ENCODE measurements around the gene S100A2. TPM values are rescaled to one million over a fixed set of nuclear protein-coding genes. Genes with fewer than 3 reads are reported as not detected.
"Not testable (repeated sequence)": the region's sequence is repeated elsewhere in the genome, so short reads cannot be mapped to it uniquely, and the experiment has no call there.

The S100A2 gene
- total and polyA plus RNA-seq, 2 experiments from 2014 or later: 0.66 to 0.89 TPM

DNA sequence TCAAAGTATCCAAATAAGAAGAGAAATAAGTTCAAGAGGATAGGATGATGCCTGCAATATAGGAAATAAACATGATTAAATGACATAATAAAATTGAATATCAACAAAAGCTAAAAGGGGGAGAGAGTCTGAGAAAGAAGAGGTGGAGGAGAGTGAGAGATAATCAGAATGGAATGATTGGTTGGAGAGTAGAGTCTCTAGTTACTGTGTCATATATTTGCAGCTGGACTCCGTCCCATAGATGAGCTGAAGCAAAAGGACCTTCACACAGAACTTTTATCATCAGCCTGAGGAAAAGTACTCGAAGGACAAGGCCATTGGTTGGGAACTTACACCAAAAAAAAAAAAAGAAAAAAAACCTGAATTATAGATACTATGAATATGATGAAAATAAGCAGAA is 22.8 kb upstream of the S100A2 start:
- Histone ChIP-seq H4K20me1 (replicated peaks; ENCODE audit: insufficient read depth) (no peaks in the 10 kb centered on the region), H2AFZ (0 out of 2 replicates have a peak overlapping the region, but pooled peaks have one; percentile 60), H3K4me2 (no peak overlapping the region), H3K79me2 (replicated peaks; ENCODE audit: insufficient read depth) (no peaks in the 10 kb centered on the region), H3F3A (replicated peaks; ENCODE audit: low read depth) (no peaks in the 10 kb centered on the region), H3K27ac (ENCODE audit: low read depth) (no peak overlapping the region), H3K36me3 (ENCODE audit: insufficient read depth) (no peaks in the 10 kb centered on the region), H3K4me3 (no peak overlapping the region), H3K4me1 (ENCODE audit: insufficient read depth) (peaks cover 6% of the 10 kb centered on the region; the same call in 1 of the 2 replicates), H3K9me2 (ENCODE audit: insufficient read depth) (no peaks in the 10 kb centered on the region), H3K27me3 (ENCODE audit: insufficient read depth) (no peaks in the 10 kb centered on the region)
- peaks cover 12% of the 10 kb centered on the region for H3K4me1 Mint-ChIP-seq
- no peak for ATAC-seq
- H3K27ac Mint-ChIP-seq: no peak overlapping the region
- H3K27me3 Mint-ChIP-seq (ENCODE audit: insufficient read depth, low read depth, poor library complexity): peaks cover 9% of the 10 kb centered on the region
- no peaks in the 10 kb centered on the region for H3K36me3 Mint-ChIP-seq (ENCODE audit: low read depth)
- no peak for DNase-seq (ENCODE audit: low spot score)
- no peaks in the 10 kb centered on the region for H3K9me3 Mint-ChIP-seq
- TF ChIP-seq, protein P1, sequence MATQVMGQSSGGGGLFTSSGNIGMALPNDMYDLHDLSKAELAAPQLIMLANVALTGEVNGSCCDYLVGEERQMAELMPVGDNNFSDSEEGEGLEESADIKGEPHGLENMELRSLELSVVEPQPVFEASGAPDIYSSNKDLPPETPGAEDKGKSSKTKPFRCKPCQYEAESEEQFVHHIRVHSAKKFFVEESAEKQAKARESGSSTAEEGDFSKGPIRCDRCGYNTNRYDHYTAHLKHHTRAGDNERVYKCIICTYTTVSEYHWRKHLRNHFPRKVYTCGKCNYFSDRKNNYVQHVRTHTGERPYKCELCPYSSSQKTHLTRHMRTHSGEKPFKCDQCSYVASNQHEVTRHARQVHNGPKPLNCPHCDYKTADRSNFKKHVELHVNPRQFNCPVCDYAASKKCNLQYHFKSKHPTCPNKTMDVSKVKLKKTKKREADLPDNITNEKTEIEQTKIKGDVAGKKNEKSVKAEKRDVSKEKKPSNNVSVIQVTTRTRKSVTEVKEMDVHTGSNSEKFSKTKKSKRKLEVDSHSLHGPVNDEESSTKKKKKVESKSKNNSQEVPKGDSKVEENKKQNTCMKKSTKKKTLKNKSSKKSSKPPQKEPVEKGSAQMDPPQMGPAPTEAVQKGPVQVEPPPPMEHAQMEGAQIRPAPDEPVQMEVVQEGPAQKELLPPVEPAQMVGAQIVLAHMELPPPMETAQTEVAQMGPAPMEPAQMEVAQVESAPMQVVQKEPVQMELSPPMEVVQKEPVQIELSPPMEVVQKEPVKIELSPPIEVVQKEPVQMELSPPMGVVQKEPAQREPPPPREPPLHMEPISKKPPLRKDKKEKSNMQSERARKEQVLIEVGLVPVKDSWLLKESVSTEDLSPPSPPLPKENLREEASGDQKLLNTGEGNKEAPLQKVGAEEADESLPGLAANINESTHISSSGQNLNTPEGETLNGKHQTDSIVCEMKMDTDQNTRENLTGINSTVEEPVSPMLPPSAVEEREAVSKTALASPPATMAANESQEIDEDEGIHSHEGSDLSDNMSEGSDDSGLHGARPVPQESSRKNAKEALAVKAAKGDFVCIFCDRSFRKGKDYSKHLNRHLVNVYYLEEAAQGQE (IDR thresholded peaks at IDR 0.05; ENCODE audit: unreplicated experiment): no peak
- TF ChIP-seq STAT1 (IDR thresholded peaks at IDR 0.05; ENCODE audit: unreplicated experiment): no peak
- TF ChIP-seq NANOG (IDR thresholded peaks at IDR 0.05; ENCODE audit: borderline replicate concordance): no peak
- no peak for TF ChIP-seq JUNB (IDR thresholded peaks at IDR 0.05; ENCODE audit: unreplicated experiment)
- TF ChIP-seq ZNF331 (CRISPR knock-in tag; IDR thresholded peaks at IDR 0.05; ENCODE audit: low read depth): no peak
- TF ChIP-seq ZNF114 (CRISPR knock-in tag; IDR thresholded peaks at IDR 0.05): no peak
- no peak overlapping the region for H3K4me3 Mint-ChIP-seq

GRCh38 chr1:153588033-153588432 is 22.4 kb upstream of the S100A2 start:
- H3K79me2 ChIP-seq (replicated peaks; ENCODE audit: insufficient read depth); H3K27ac ChIP-seq (ENCODE audit: low read depth); H3K9me2 ChIP-seq (ENCODE audit: insufficient read depth); H3K4me3 ChIP-seq; H3K27me3 ChIP-seq (ENCODE audit: insufficient read depth); DNase-seq (ENCODE audit: low spot score); H3K36me3 Mint-ChIP-seq (ENCODE audit: low read depth); ATAC-seq; H3K27me3 Mint-ChIP-seq (ENCODE audit: insufficient read depth, low read depth, poor library complexity); H3K27ac Mint-ChIP-seq; H3K9me3 Mint-ChIP-seq; H3K4me3 Mint-ChIP-seq; H4K20me1 ChIP-seq (replicated peaks; ENCODE audit: insufficient read depth); H3K4me1 ChIP-seq (ENCODE audit: insufficient read depth); H3K4me2 ChIP-seq; H3F3A ChIP-seq (replicated peaks; ENCODE audit: low read depth); H3K36me3 ChIP-seq (ENCODE audit: insufficient read depth): not testable (repeated sequence)
- H2AFZ ChIP-seq: 0 out of 2 replicates have a peak overlapping the region, but pooled peaks have one; percentile 60
- H3K4me1 Mint-ChIP-seq: peaks cover 12% of the 10 kb centered on the region

DNA sequence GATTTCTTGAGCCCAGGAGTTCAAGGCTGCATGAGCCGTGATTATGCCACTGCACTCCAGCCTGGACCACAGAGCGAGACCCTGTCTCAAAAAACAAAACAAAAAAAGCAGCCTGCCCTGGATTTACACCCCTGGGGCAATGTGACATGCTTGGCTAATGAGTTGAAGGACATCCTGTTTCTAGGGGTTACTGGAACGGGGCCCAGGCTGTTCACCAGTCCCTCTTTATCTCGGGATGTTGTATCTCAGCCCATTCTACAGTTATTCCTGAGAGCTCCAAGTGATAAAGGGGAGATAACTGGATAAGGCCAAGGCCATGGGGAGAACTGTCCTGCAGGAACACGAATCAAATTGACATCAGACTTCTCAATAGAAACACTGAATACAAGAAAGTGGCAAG is 21.7 kb upstream of the S100A2 start:
- ATAC-seq: no peak

More for the DNA sequence above, 21.7 kb upstream of the S100A2 start:
- no peak for DNase-seq (ENCODE audit: low spot score)
- Histone ChIP-seq H3K79me2 (replicated peaks; ENCODE audit: insufficient read depth) (no peaks in the 10 kb centered on the region), H3K4me2 (no peak overlapping the region), H4K20me1 (replicated peaks; ENCODE audit: insufficient read depth) (no peaks in the 10 kb centered on the region), H3K36me3 (ENCODE audit: insufficient read depth) (no peaks in the 10 kb centered on the region), H3F3A (replicated peaks; ENCODE audit: low read depth) (no peaks in the 10 kb centered on the region), H3K9me2 (ENCODE audit: insufficient read depth) (no peaks in the 10 kb centered on the region), H2AFZ (0 out of 2 replicates have a peak overlapping the region, but pooled peaks have one; percentile 52), H3K27ac (ENCODE audit: low read depth) (no peak overlapping the region), H3K4me1 (ENCODE audit: insufficient read depth) (peaks cover 6% of the 10 kb centered on the region; the same call in 1 of the 2 replicates), H3K27me3 (ENCODE audit: insufficient read depth) (no peaks in the 10 kb centered on the region), H3K4me3 (no peak overlapping the region)
- Mint-ChIP-seq H3K9me3 (no peaks in the 10 kb centered on the region), H3K27ac (no peak overlapping the region), H3K36me3 (ENCODE audit: low read depth) (no peaks in the 10 kb centered on the region), H3K27me3 (ENCODE audit: insufficient read depth, low read depth, poor library complexity) (peaks cover 9% of the 10 kb centered on the region), H3K4me1 (peaks cover 8% of the 10 kb centered on the region; the same call in 2 of the 3 replicates), H3K4me3 (no peak overlapping the region)
- TF ChIP-seq, protein P2, sequence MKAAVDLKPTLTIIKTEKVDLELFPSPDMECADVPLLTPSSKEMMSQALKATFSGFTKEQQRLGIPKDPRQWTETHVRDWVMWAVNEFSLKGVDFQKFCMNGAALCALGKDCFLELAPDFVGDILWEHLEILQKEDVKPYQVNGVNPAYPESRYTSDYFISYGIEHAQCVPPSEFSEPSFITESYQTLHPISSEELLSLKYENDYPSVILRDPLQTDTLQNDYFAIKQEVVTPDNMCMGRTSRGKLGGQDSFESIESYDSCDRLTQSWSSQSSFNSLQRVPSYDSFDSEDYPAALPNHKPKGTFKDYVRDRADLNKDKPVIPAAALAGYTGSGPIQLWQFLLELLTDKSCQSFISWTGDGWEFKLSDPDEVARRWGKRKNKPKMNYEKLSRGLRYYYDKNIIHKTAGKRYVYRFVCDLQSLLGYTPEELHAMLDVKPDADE (IDR thresholded peaks at IDR 0.05): no peak
- no peak for TF ChIP-seq ZNF114 (CRISPR knock-in tag; IDR thresholded peaks at IDR 0.05)

Data from GM23338 (cell line).